CD4-positive, CD25-positive, alpha-beta regulatory T cell (primary cell): ENCODE measurements around the gene AKAP9. TPM values are rescaled to one million over a fixed set of nuclear protein-coding genes. Genes with fewer than 3 reads are reported as not detected.
A peak's percentile ranks its signal among the peaks of the same experiment; 100 is the strongest.
"Not testable (repeated sequence)": the region's sequence is repeated elsewhere in the genome, so short reads cannot be mapped to it uniquely, and the experiment has no call there.

Source experiments
- ATAC-seq, 2 donors: fragments of 150-1000 bp; cut with Tn5 transposase; one replicate each; pipeline ENCODE4 v1.10.0; 2021; ENCODE audit warnings: low read depth in 2 of 2, moderate number of reproducible peaks in 2 of 2, moderate library complexity in 1 of 2
- DNase-seq, 3 donors: peaks; one replicate each; pipeline versions ENCODE4 v3.0.0 to v3.0.0-alpha.2; 2012 to 2022; ENCODE audit warnings: mixed read lengths in 1 of 3
- H3K27ac ChIP-seq: one replicate; pipeline ENCODE4 v1.7.0; 2013; ENCODE audit warnings: mild to moderate bottlenecking, low read length; ENCODE audit not compliant: insufficient read depth, poor library complexity, severe bottlenecking
- H3K27me3 ChIP-seq: one replicate; pipeline ENCODE4 v1.7.0; 2013; ENCODE audit warnings: low read length; ENCODE audit not compliant: control insufficient read depth, insufficient read depth
- H3K36me3 ChIP-seq: one replicate; pipeline ENCODE4 v1.7.0; 2013; ENCODE audit warnings: mild to moderate bottlenecking, low read length, moderate library complexity; ENCODE audit not compliant: control insufficient read depth, insufficient read depth
- H3K4me1 ChIP-seq: 2 replicates; pipeline ENCODE4 v1.7.0; 2013; ENCODE audit warnings: mild to moderate bottlenecking, low read length; ENCODE audit not compliant: insufficient read depth, control insufficient read depth, poor library complexity, severe bottlenecking
- H3K4me3 ChIP-seq: one replicate; pipeline ENCODE4 v1.7.0; 2013; ENCODE audit warnings: low read depth, mild to moderate bottlenecking, low read length, moderate library complexity
- H3K9me3 ChIP-seq, 2 experiments: 1 replicate in 1 of 2; 2 replicates in 1 of 2; pipeline ENCODE4 v1.7.0; 2013; ENCODE audit warnings: low read length in 2 of 2, mild to moderate bottlenecking in 1 of 2, moderate library complexity in 1 of 2; ENCODE audit not compliant: control insufficient read depth in 2 of 2
- H3K27ac Mint-ChIP-seq, 3 donors: one replicate each; pipeline ENCODE4 v1.8.0; 2020 to 2022; ENCODE audit warnings: mild to moderate bottlenecking in 3 of 3, mixed read lengths in 3 of 3, moderate library complexity in 2 of 3
- H3K27me3 Mint-ChIP-seq: one replicate; pipeline ENCODE4 v1.8.0; 2022; ENCODE audit warnings: mild to moderate bottlenecking, mixed read lengths
- H3K36me3 Mint-ChIP-seq: one replicate; pipeline ENCODE4 v1.8.0; 2020; ENCODE audit warnings: mixed read lengths
- H3K4me1 Mint-ChIP-seq, 4 donors: one replicate each; pipeline ENCODE4 v1.8.0; 2020 to 2022; ENCODE audit warnings: mixed read lengths in 4 of 4, mild to moderate bottlenecking in 1 of 4
- H3K4me3 Mint-ChIP-seq, 4 donors: one replicate each; pipeline ENCODE4 v1.8.0; 2020 to 2022; ENCODE audit warnings: mild to moderate bottlenecking in 4 of 4, mixed read lengths in 4 of 4, moderate library complexity in 3 of 4
- H3K9me3 Mint-ChIP-seq, 7 donors: one replicate each; pipeline ENCODE4 v1.8.0; 2020 to 2022; ENCODE audit warnings: mixed read lengths in 7 of 7, mild to moderate bottlenecking in 3 of 7, moderate library complexity in 2 of 7
- polyA plus RNA-seq, 4 donors: library from polyadenylated mRNA; unstranded; fragments of 300-500 nt; fragmentation: Illumina TruSeq; gene quantifications; one replicate each; pipeline ENCODE4 v1.2.3, GENCODE V29; 2021
- total RNA-seq: library from RNA; stranded (reverse); gene quantifications from one replicate; pipeline ENCODE4 v1.2.3, GENCODE V29; 2022

AKAP9 gene
- total and polyA plus RNA-seq, 5 donors from 2014 or later, result 12.5 to 81.2 (median 19.9) TPM

- Mint-ChIP-seq H3K9me3 (peaks cover 0 to 2% (median 0%) of the 10 kb centered on the region in 7 donors), H3K36me3 (peaks cover 42% of the 10 kb centered on the region), H3K27ac (peak overlapping the region in 1 of 3 donors; percentile 0), H3K27me3 (no peaks in the 10 kb centered on the region), H3K4me1 (peaks cover 0 to 5% (median 3%) of the 10 kb centered on the region in 4 donors), H3K4me3 (no peak overlapping the region)
- DNase-seq, result no peak
- H3K27me3 ChIP-seq, result no peaks in the 10 kb centered on the region
- H3K9me3 ChIP-seq, result no peaks in the 10 kb centered on the region
- ATAC-seq, result no peak
- no peak overlapping the region for H3K27ac ChIP-seq
- no peak overlapping the region for H3K4me3 ChIP-seq
- no peaks in the 10 kb centered on the region for H3K4me1 ChIP-seq
- peaks cover 70% of the 10 kb centered on the region for H3K36me3 ChIP-seq
Observed at GRCh38 chr7:92020636-92021035, 80.0 kb downstream of the AKAP9 start.

- Mint-ChIP-seq H3K4me3 (no peak overlapping the region), H3K9me3 (peaks cover 0 to 4% (median 0%) of the 10 kb centered on the region in 7 donors), H3K36me3 (peaks cover 37% of the 10 kb centered on the region), H3K27ac (no peak overlapping the region), H3K4me1 (peaks cover 0 to 7% (median 3%) of the 10 kb centered on the region in 4 donors), H3K27me3 (no peaks in the 10 kb centered on the region)
- no peak for ATAC-seq
- DNase-seq, result no peak
- Histone ChIP-seq H3K27me3 (no peaks in the 10 kb centered on the region), H3K4me1 (no peaks in the 10 kb centered on the region), H3K27ac (no peak overlapping the region), H3K4me3 (no peak overlapping the region), H3K36me3 (peaks cover 55% of the 10 kb centered on the region), H3K9me3 (no peaks in the 10 kb centered on the region)
Observed at GRCh38 chr7:92025260-92025659, 84.6 kb downstream of the AKAP9 start.

GRCh38 chr7:92026635-92027034, 86.0 kb downstream of the AKAP9 start:
- not testable (repeated sequence) for H3K27ac ChIP-seq, H3K4me3 Mint-ChIP-seq, H3K27me3 Mint-ChIP-seq, DNase-seq, ATAC-seq, H3K4me1 Mint-ChIP-seq, H3K4me3 ChIP-seq, H3K9me3 Mint-ChIP-seq, H3K27me3 ChIP-seq, H3K9me3 ChIP-seq, H3K4me1 ChIP-seq, H3K27ac Mint-ChIP-seq
- peaks cover 56% of the 10 kb centered on the region for H3K36me3 ChIP-seq
- peaks cover 42% of the 10 kb centered on the region for H3K36me3 Mint-ChIP-seq

DNA sequence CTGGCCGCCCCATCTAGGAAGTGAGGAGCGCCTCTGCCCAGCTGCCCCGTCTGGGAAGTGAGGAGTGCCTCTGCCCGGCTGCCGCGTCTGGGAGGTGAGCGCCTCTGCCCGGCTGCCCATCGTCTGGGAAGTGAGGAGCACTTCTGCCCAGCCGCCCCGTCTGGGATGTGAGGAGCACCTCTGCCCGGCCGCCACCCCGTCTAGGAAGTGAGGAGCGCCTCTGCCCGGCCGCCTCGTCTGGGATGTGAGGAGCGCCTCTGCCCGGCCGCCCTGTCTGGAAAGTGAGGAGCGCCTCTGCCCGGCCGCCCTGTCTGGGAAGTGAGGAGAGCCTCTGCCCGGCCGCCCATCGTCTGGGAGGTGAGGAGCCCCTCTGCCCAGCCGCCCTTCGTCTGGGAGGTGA, 86.5 kb downstream of the AKAP9 start:
- H3K36me3 Mint-ChIP-seq, result peaks cover 41% of the 10 kb centered on the region
- not testable (repeated sequence) for H3K27me3 Mint-ChIP-seq, H3K4me3 ChIP-seq, H3K27ac ChIP-seq, H3K9me3 ChIP-seq, H3K4me3 Mint-ChIP-seq, H3K4me1 ChIP-seq, H3K9me3 Mint-ChIP-seq, H3K27ac Mint-ChIP-seq, ATAC-seq, H3K4me1 Mint-ChIP-seq, DNase-seq, H3K27me3 ChIP-seq
- H3K36me3 ChIP-seq, result peaks cover 57% of the 10 kb centered on the region

DNA sequence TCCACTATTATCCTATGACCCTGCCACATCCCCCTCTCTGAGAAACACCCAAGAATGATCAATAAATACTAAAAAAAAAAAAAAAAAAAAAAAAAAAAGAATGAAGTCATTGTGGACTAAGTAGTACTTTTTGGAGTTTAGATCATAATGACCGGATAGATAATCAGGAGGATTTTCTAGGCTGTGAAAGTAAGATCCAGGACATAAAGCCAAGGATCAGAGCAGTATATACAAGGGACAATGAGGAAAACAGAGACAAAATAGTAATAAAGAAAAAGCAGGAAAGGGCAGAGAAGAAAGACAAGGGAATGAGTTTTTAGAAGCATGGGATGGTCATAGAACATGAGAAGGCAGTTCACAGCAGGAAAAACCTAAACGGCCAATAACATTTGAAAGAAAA, 87.6 kb downstream of the AKAP9 start:
- Mint-ChIP-seq H3K27me3 (no peaks in the 10 kb centered on the region), H3K4me1 (peaks cover 0 to 7% (median 0%) of the 10 kb centered on the region in 4 donors), H3K4me3 (no peak overlapping the region), H3K27ac (no peak overlapping the region), H3K36me3 (peaks cover 46% of the 10 kb centered on the region), H3K9me3 (peaks cover 0 to 4% (median 0%) of the 10 kb centered on the region in 7 donors)
- Histone ChIP-seq H3K9me3 (no peaks in the 10 kb centered on the region), H3K4me3 (no peak overlapping the region), H3K4me1 (no peaks in the 10 kb centered on the region), H3K27ac (no peak overlapping the region), H3K36me3 (peaks cover 49% of the 10 kb centered on the region), H3K27me3 (no peaks in the 10 kb centered on the region)
- no peak for ATAC-seq
- DNase-seq, result no peak

DNA sequence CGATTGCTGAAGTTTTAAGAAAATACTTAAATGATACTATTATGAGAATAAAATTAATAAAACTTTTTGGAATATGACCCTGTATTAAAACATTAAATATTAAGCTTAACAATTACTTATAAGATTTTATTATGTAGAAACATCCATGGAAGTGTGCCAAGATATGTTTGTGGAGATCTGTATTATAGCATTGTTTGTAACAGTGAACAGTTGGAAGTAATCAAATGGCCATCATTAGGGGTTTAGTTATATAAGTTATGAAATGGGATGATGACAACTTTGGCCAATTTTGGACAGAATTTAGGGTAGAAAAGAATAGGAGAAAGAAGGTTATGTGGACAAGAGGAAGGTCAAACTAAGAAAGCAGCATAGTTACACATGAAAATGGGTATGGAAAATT, 88.0 kb downstream of the AKAP9 start:
- Histone ChIP-seq H3K27me3 (no peaks in the 10 kb centered on the region), H3K27ac (no peak overlapping the region), H3K9me3 (no peaks in the 10 kb centered on the region), H3K4me3 (no peak overlapping the region), H3K4me1 (no peaks in the 10 kb centered on the region), H3K36me3 (peaks cover 47% of the 10 kb centered on the region)
- Mint-ChIP-seq H3K4me3 (no peak overlapping the region), H3K9me3 (peaks cover 0 to 4% (median 0%) of the 10 kb centered on the region in 7 donors), H3K36me3 (peaks cover 42% of the 10 kb centered on the region), H3K4me1 (peaks cover 0 to 8% (median 1%) of the 10 kb centered on the region in 4 donors), H3K27me3 (no peaks in the 10 kb centered on the region), H3K27ac (no peak overlapping the region)
- ATAC-seq, result no peak
- DNase-seq, result no peak

DNA sequence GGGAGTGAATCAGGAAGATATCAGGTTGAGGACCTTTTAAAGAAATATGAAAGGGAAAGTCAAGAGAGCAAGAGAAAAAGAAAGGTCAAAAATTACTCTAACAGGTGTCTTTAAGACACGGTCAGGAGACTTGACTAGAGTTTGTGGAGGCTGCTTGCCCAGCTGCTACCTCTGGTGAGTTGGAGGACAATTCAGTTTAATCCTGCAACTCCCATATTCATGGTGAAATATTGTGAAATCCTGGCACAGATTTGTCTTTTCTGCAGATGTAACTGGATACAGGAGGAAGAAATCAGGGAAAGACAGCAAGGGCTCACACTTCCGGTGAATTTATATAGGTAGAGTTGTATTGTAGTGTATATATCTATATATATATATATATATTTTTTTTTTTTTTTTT, 93.5 kb downstream of the AKAP9 start:
- Mint-ChIP-seq H3K4me1 (peaks cover 0 to 14% (median 4%) of the 10 kb centered on the region in 4 donors), H3K36me3 (peaks cover 38% of the 10 kb centered on the region), H3K27ac (peak overlapping the region in 1 of 3 donors; percentile 65)

GRCh38 chr7:92035576-92035975, 94.9 kb downstream of the AKAP9 start:
- Mint-ChIP-seq H3K9me3 (no peaks in the 10 kb centered on the region), H3K4me1 (peaks cover 0 to 14% (median 4%) of the 10 kb centered on the region in 4 donors), H3K27ac (no peak overlapping the region), H3K4me3 (no peak overlapping the region), H3K27me3 (no peaks in the 10 kb centered on the region), H3K36me3 (peaks cover 35% of the 10 kb centered on the region)
- Histone ChIP-seq H3K27me3 (no peaks in the 10 kb centered on the region), H3K9me3 (no peaks in the 10 kb centered on the region), H3K36me3 (peaks cover 38% of the 10 kb centered on the region), H3K27ac (no peak overlapping the region), H3K4me1 (no peaks in the 10 kb centered on the region), H3K4me3 (no peak overlapping the region)
- DNase-seq (no peak), ATAC-seq (no peak)

More for the DNA sequence above, 93.5 kb downstream of the AKAP9 start:
- DNase-seq, result no peak
- Histone ChIP-seq H3K4me3 (no peak overlapping the region), H3K36me3 (peaks cover 36% of the 10 kb centered on the region), H3K27me3 (no peaks in the 10 kb centered on the region), H3K4me1 (no peaks in the 10 kb centered on the region), H3K27ac (no peak overlapping the region), H3K9me3 (no peaks in the 10 kb centered on the region)
- ATAC-seq, result no peak
- Mint-ChIP-seq H3K4me3 (no peak overlapping the region), H3K27me3 (no peaks in the 10 kb centered on the region), H3K9me3 (no peaks in the 10 kb centered on the region)
